GM12865 (cell line): ENCODE results near the gene ERG.

Experiments used
- DNase-seq: peaks from one replicate; pipeline ENCODE4 v3.0.0; 2010; ENCODE audit warnings: low read depth
- H3K4me3 ChIP-seq: 2 replicates; pipeline ENCODE4 v1.5.1; 2011; ENCODE audit warnings: mild to moderate bottlenecking, low read depth, low read length, control low read depth
- TF ChIP-seq, protein P1 (sequence below): IDR thresholded peaks from 2 replicates; pipeline ENCODE4 v1.5.1; 2011; ENCODE audit warnings: low read length, control low read depth, low read depth, inconsistent platforms; ENCODE audit not compliant: insufficient read depth; ENCODE audit errors: missing control alignments

The ERG gene

DNA sequence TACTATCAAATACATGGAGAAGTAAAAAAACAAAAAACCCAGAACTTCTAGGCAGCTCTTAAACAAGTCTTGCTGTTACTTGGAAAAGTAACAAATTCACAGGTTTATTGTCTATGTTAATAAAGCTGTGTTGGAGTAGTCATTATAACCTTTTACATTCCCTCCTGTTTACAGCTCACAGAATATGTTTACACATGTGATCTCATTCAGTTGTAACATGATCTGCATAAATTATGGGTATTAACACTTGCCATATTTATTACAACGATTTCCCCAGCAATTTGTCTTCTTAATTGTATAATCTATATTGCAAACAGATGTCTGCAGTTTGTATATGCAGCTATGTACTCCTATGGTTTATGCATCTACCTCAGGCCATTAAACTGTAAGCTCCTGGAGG, 28.6 kb downstream of the ERG start:
- TF ChIP-seq, protein P1, sequence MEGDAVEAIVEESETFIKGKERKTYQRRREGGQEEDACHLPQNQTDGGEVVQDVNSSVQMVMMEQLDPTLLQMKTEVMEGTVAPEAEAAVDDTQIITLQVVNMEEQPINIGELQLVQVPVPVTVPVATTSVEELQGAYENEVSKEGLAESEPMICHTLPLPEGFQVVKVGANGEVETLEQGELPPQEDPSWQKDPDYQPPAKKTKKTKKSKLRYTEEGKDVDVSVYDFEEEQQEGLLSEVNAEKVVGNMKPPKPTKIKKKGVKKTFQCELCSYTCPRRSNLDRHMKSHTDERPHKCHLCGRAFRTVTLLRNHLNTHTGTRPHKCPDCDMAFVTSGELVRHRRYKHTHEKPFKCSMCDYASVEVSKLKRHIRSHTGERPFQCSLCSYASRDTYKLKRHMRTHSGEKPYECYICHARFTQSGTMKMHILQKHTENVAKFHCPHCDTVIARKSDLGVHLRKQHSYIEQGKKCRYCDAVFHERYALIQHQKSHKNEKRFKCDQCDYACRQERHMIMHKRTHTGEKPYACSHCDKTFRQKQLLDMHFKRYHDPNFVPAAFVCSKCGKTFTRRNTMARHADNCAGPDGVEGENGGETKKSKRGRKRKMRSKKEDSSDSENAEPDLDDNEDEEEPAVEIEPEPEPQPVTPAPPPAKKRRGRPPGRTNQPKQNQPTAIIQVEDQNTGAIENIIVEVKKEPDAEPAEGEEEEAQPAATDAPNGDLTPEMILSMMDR, result no peak

DNA sequence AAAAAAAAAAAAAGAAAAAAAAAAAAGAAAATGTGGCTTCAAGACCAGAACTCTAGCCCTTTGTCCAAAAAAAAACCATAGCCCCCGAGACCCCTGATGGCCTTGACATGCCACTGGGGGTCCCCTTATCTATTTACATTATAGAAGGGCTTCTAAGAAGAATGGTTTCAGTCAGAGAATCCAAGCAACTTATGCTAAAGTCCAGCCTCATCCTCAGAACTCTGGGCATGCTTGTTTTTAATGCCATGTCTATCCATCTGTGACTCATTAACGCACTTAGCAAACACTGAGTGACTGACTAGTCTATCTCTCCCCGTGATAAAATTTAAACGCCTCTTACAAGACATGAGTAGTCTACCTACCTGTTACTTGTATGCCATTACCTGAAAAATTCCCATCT, 29.3 kb downstream of the ERG start:
- no peak for DNase-seq
- TF ChIP-seq, protein P1, result no peak
- H3K4me3 ChIP-seq, result no peak overlapping the region

More for the DNA sequence above, 28.6 kb downstream of the ERG start:
- DNase-seq, result no peak
- no peak overlapping the region for H3K4me3 ChIP-seq

DNA sequence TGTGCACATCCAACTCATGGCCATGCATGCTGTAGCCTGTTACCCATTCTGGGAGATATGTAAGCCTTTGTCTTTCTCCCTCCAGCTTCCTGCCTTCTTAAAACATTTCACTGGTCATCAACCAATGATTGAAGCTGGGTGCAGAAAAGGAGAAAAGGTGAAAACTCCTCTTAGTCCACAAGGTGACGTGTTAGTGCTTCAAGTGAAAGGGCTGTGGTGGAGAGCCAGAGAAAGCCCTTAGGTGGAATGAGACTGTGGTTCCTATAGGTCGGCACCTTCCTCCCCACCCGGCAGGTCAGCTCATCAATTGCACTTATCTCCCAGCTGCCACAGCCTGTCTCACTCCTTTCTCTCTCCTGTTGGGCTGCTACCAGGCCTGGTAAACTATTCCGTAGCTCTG, 30.4 kb downstream of the ERG start:
- TF ChIP-seq, protein P1, result no peak
- no peak for DNase-seq
- H3K4me3 ChIP-seq, result no peak overlapping the region

DNA sequence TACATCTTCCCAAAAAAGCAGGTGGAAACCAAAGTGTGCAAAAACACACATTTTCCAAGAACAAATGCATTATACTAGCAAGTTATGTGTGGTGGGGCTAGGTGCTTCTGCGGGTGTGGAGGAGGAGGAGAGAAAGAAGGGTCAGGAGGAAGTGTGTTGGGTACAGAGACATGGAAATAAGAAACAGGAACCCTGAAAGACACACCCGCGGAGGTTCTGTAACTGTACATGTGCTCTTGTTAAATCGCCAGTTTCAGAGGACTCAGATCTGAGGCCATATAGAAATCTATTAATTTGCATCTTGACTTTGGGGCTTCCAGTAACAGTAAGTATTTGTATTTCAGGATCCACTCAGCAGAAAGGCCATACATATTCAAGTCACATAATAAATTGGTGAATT, 30.9 kb downstream of the ERG start:
- DNase-seq, result no peak
- H3K4me3 ChIP-seq, result no peak overlapping the region
- TF ChIP-seq, protein P1, result no peak

GRCh38 chr21:38460171-38460742, 38.0 kb downstream of the ERG start:
- TF ChIP-seq, protein P1, result no peak
- H3K4me3 ChIP-seq, result no peak overlapping the region
- DNase-seq, result no peak

DNA sequence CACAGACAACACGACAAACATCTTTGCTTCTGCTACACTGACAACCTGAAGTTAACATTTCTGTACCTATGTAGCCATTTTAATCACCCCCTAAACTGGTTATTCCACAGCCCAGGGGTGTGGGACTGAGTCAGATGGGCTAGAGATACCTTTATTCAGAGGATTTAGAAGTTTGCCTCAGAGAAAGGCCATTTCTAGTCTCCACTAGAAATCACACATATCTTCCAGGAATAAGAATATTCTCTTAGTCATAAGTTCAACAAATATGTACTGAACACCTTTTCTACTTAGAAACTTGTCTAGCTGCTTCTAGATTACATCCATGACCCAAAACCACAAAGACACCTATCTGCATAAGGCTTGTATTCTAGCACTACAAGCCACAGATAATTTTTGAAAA, 38.8 kb downstream of the ERG start:
- no peak overlapping the region for H3K4me3 ChIP-seq
- no peak for DNase-seq
- TF ChIP-seq, protein P1, result no peak

- H3K4me3 ChIP-seq, result no peak overlapping the region
- DNase-seq, result no peak
- TF ChIP-seq, protein P1, result no peak
Measured at GRCh38 chr21:38455403-38455802, 42.9 kb downstream of the ERG start.
